Kidney glomerular epithelial cell (primary cell): Measurements from ENCODE around the gene BIRC7.

Experiments
- DNase-seq: peaks from one replicate; lab custom pipeline; 2025; lab: John Stamatoyannopoulos, UW

Gene BIRC7

DNA sequence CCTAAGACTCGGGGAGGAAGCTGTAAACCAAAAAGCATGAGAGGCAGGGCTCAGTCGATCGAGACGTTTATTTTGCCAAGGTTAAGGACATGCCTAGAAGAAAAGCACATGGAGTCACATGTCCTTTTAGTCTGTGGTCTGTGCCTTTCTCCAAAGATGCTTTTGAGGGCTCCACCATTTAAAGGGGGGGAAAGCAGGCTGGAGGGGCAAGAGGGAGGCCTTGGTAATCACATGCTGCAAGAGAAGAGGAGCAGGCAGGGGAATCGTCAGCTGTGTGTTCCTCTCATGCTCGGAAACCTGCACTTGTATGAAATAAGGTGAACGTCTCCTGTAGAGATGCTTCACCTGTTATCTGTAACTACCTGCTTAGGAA is 10.6 kb upstream of the BIRC7 start:
- no peak for DNase-seq

DNA sequence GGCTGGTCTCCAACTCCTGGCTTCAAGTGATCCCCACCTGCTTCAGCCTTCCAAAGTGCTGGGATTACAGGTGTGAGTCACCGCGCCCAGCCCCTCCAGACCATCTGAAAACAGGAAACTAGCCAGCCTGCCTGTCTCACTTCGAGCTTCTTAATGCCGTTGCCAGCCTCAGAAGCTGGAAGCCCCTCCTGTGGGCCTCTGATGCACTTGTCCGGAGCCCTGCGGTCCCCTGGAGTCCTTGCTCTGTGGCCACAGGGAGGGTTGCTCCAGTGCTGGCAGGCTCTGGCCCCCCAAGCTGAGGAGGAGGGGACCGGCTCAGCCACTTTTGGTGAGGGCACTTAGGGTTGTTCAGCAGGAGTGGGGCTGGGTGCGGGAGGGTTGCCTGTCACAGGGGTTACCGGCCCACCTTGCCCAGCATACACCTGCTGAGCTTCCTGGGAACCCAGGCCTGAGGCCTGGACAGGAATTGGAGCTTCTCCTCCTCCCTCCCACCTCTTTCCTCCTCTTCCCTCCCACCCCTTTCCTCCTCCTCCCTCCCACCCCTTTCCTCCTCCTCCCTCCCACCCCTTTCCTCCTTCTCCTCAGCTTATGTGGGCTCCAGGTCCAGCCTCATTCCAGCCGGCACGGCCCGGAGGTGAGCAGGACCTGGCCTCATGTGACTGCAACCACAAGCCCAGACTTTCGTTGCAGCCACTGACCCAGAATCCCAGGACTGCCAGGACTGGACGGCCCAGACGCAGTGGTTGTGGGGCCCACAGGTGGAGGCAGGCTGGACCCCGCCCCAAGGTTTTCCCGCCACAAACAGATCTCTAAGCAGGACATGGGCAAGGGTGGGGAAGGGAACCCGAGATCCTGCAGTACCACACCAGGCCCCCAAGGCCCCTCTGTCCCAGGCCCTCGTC is 9.4 kb upstream of the BIRC7 start:
- DNase-seq: no peak

DNA sequence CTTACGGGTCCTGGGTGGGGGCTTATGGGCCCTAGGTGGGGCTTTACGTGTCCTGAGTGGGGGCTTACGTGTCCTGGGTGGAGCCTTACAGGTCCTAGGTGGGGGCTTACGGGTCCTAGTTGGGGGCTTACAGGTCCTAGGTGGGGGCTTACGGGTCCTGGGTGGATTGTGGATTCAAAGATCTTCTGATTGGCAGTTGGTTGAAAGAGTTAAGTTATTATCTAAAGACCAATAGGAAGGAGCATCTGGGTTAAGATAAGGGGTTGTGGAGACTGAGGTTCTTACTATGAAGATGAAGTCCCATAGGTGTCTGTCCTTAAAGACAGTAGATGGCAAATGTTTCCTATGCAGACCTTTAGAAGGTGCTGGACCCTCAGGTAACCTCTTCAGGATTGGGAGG is 8.4 kb upstream of the BIRC7 start:
- no peak for DNase-seq

DNA sequence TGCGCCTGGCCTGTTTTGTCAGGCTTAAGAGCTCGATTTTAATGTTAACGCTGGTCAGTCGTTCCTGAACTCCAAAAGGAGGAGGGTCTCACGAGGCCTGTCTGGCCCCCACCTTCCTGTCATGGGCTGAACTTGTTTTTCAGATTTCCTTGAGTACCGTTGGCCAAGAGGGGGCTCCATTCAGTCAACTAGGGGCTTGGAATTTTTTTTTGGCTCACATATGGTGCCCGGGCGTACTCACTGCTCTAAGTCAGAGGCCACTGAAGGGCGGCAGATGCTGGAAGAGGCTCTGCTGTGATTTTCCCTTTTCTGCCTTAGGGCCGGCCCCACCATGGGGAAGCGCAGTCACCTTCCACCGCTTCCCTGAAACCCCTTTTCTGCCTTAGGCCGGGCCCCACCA is 6.9 kb upstream of the BIRC7 start:
- DNase-seq: no peak

DNA sequence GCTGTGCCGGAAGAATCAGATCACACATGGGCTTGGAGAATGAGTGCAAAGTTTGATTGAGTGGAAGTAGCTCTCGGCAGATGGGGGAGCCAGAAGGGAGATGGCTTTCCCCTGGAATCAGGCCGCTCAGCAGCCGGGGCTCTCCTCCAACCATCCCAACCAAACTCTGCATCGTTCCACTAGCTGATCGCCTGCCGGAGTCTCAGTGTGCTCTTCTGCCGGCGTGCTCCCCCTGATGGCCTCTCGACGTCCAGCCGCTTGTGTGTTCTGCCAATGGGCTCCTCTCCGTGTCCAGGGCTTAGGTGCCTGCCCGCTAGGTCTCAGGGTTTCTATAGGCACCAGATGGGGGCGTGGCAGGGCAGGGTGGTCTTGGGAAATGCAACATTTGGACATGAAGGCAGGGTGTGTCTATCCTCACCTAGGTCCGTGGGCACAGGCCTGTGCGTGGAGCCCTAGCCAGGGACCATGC is 4.9 kb upstream of the BIRC7 start:
- DNase-seq: peak; percentile 49

DNA sequence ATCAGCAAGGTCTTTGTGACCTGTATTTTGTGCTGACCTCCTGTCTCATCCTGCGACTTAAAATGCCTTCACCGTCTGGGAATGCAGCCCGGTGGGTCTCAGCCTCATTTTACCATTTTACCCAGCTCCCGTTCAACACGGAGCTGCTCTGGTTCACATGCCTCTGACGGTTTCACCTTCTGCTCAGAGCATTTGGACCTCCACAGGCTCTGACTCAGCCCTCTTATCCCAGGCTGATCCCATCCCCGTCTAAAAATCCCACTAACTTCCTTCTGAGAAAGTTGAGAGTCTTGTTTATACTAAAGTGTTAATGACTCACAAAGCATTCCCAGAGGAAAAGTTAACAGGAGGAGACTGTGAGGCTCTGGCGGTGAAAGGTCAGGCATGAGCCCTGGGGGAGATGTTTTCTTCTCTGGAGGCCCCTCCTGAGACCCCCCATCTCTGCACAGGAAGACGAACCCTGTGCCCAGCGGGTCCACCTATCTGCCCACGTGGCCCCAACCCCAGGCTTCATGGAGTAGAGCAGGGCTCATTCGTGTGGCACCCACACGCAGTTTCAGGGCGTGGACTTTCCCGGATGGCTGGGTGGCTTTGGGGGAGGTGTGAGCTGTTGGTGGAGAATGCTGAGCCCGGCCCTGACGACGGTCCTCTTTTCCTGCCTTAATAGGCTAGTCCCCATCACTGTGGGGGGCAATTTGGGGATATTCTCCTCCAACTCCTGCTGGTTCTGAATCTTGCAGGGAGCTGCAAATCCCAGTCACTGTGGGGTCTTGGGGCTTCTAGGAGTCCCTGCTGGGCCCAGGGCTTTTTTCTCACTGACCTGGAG is 3.3 kb upstream of the BIRC7 start:
- DNase-seq: peak; percentile 97

DNA sequence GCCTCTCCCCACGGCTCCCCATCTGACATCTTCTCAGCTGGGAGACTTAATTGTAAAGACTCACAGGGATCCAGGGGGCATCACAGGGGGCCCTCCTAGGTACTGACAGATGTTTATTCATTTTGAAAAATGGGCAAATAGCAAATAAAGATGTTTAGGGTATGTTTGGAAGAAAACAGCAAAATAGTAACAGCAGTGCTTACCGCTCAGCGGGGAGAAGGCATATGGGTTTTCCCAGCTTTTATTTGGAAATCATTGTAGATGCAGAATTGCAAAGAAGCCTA is 2.7 kb upstream of the BIRC7 start:
- no peak for DNase-seq

DNA sequence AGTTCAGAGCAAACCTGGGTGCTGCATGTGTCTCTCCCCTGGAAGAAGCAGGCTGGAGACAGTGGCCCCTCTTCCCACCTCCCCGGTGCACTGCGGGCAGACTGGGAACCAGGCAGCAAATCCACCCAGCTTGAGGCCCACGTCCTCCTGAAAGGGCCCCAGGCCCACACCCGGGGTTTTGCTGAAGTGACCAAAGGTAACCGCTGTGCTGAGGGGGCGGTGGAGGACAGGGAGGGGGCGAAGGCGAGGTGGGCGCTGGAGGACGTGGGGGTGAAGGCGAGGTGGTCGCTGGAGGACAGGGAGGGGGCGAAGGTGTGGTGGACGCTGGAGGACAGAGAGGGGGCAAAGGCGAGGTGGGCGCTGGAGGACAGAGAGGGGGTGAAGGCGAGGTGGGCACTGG is 1.8 kb upstream of the BIRC7 start:
- no peak for DNase-seq

DNA sequence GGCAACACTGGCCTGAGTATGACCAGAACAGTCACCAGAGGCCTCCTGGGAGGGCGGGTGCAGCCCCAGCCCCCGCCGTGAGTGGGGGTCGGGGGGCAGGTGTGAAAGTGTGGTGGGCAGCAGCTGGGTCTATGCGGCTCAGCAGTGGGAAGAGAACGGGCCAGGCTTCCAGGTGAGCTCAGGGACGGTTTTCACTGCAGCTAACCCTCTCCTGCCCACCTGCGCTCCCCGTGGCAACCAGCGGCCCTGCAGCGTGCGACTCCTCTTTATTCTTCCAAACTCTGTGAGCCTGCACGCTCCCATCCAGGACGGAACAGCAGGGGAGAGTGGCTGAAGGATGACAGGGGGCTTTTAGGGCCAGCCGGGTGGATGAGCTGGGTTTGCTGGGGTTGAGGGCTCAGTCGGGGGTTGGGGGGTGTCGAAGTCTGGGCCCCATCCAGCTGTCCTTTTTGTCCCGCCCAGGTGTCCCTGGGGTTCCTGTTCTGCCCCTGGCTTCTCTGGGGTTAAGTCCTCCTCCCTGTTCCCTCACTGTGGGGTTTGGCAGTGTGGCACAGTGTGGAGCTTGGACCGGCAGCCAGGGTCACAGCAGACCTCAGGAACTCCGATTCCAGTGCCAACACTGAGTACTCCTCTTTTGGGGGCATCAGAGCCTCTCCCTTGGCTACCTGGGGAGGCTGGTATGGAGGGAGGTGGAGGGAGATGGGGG is 859 bp upstream of the BIRC7 start:
- no peak for DNase-seq

DNA sequence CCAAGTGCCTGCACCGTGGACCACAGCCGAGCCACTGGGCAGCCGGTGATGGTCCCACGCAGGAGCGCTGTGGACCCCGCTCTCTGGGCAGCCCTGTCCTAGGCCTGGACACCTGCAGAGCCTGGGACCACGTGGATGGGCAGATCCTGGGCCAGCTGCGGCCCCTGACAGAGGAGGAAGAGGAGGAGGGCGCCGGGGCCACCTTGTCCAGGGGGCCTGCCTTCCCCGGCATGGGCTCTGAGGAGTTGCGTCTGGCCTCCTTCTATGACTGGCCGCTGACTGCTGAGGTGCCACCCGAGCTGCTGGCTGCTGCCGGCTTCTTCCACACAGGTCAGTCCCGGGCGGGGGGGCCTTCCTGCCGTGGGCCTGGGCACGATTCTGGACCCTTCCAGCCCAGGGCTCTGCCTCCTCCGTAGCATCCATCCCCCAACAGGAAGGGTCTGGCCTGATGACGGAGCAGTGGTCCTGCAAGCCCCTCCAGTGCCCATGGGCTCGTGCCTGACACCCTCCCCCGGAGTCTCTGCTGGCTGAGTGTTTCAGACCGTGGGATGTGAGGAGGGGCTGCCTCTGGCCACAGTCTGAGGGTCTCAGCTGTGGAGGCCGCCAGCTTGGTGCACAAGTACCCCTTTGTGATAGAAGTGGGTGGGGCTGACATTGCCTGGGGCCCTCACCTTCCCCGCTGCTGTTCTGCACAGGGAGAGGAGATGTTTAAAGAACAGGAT is 572 bp downstream of the BIRC7 start:
- DNase-seq: no peak

DNA sequence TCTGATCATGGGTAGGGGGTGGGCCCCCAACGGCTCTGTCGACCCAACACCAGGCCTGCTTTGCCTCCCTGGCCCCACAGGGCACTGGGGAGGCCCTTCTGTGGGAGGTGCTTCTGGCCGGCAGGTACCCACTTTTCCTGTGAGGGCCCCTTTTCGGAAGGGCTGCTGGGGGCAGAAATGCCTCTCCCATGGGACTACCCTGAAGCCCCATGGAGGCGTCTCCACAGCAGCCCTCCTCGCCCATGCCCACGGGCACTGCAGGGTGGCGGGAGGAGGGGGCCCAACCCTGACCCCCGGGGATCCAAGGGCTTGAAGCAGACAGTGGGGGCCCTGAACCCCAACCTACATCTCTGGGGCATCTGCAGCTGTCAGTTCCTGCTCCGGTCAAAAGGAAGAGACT is 2.3 kb downstream of the BIRC7 start:
- DNase-seq: no peak

DNA sequence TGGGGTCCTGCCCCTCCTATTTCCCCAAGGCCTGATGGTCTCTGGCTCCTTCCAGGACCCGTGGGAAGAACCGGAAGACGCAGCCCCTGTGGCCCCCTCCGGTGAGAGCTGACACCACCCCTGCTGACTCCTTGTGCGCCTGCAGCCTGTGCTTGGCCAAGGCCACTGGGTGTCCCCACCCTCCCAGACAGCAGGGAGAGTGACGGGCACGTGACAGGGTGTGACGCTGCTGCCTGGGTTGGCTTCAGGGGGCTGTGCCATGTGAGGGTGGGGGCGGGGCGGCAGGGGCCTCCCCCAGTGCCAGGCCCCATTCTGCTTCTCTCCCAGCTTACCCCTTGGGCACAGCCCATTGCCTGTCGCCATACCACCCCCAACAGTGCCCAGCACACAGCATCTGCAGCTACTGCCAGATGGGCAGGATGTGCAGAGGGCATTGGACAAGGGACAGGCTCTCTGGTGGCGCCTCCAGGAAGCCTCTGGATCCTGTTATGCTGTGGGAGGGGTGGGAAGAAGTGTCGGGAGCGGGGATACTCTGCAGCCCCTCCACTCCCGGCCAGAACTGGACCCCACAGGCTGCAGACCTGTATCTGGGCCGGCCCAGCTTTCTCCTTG is 2.9 kb downstream of the BIRC7 start:
- no peak for DNase-seq

DNA sequence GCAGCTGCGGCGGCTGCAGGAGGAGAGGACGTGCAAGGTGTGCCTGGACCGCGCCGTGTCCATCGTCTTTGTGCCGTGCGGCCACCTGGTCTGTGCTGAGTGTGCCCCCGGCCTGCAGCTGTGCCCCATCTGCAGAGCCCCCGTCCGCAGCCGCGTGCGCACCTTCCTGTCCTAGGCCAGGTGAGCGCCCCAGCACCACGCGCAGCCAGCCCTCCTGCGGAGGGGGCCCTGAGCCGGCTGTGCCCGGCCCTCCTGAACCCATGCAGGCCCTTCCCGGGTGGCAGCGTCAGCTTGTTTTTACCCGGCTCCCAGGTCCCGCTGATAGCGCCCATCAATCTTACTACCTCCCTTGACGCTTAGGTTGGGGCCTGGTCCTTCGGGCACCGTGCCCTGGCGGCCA is 3.7 kb downstream of the BIRC7 start:
- DNase-seq: no peak

DNA sequence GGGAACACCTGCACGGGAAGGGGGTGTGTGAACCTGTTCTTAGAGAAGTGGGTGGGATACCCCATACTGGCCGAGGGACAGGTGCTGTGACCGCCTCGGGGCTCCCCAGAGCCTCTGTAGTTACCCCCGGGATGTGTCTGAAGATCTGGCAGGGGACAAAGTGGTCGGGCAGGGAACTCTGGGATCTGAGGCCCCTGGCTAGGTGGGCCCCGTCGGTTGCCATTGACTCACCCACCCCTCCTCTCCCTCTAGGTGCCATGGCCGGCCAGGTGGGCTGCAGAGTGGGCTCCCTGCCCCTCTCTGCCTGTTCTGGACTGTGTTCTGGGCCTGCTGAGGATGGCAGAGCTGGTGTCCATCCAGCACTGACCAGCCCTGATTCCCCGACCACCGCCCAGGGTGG is 4.3 kb downstream of the BIRC7 start:
- no peak for DNase-seq

DNA sequence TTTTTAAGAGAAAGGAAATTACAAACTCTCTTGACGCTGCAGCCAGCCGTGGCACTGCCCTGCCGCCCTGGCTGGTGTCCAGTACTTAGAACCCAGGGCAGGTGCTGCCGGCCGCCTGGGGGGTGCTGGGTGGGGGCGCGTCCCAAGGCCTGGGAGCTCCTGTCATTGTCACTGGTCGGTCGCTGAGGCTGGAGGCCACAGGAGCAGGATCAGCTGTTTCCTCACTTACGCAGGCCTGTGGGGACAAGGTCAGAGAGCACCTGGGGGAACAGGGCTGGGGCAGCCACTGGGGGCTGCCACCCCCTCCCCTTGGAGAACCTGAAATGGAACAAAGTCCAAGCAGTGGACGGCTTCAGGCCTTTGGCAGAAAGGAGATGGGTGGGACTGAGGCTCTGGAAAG is 5.6 kb downstream of the BIRC7 start:
- no peak for DNase-seq

DNA sequence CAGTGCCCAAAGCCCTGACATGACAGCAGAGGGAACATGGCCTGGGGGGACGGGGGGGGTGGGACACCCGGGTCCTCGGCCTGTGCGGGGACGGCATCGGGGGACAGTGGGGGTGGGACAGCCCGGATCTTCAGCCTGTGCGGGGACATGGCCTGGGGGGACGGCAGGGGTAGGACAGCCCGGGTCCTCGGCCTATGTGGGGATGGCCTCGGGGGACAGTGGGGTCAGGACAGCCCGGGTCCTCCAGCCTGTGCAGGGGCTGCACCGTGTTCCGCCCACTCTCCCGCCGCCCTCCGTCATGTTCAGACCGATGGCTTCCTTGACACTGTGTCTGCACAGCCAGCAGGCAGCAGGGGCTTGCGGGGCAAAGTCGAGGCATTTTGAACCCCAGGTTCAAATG is 7.0 kb downstream of the BIRC7 start:
- no peak for DNase-seq

DNA sequence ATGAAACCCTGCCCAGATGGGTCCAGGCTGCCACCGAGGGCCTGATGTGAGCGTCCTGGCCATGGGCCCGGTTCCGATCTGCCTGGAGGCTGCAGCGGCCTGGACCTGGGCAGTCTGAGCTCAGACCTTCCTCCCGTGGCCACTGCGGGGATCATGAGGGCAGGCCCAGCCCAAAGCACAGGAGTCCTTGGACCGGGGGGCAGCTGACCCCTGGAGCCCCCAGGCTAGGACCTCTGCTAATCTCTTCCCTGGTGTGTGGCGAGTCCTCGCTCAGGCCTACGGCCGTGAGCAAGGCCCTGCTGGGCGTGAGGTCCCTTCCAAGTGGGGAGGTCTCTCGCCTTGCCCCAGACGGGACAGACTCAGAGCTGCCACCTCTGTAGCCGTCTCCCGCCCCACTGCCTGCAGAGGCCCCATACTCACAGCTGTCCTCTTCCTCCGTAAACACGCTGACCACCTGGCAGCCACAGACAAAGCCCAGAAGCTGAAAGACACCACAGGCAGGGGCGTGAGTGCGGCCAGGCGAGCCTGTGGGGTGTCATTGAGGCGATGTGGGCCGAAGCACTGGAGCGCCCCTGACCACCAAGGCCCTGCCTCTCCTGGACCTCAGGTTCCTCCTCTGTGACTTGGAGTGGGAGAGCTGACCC is 8.0 kb downstream of the BIRC7 start:
- DNase-seq: no peak

DNA sequence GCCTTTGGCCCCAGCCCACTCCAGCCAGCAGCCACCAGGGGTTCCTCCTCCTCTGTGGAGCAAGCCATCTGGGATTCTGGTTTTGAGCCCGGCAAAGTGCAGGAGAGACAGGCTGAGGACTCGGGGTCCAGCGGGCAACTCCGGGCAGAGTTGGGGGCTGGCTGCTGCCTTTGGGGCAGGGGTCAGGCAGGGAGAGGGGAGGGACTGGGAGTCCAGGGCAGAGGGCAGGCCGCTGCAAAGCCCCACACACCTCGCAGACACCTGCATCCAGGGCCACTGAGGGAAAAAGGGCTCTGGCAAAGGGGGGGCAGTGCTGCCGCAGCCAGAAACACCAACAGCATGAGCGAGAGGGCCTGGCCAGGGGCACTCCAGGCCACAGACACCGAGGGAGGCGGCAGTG is 8.8 kb downstream of the BIRC7 start:
- DNase-seq: no peak

DNA sequence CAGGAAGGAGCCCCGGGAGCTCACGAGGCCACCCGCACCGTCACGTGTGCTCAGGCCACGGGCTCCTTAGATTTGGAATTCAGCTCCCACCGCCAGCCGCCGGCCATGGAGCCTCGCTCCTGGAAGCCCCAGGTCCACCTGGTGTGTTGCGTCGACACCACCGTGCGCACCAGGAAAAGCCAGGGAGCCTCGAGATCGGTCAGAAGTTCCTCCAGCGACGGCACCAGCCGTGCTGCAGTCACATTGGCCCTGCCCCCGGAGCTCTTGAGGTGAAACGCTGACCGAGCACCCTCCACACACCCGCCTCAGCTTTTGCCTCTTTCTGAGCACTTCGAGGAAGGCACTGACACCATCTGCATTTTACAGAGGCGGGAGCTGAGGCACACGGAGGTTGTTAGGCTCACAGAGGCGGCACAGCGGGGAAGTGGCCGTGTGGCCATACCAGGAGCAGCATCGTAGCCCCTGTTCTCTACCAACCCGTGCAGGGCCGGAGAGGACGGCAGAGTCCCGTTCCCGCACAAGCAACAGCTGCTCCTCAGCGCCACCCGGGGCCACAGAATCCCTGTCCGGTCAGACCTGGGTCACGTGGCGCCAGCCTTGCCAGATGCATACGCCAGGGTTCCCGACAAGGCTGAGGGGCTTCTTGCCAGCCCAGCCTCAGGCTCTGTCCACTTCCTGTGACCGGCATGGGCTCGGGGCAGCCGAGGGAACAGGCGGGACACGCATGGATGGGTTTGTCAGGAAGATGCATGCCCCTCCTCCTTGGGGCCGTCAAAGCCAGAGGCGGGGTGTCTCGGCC is 11.0 kb downstream of the BIRC7 start:
- no peak for DNase-seq

DNA sequence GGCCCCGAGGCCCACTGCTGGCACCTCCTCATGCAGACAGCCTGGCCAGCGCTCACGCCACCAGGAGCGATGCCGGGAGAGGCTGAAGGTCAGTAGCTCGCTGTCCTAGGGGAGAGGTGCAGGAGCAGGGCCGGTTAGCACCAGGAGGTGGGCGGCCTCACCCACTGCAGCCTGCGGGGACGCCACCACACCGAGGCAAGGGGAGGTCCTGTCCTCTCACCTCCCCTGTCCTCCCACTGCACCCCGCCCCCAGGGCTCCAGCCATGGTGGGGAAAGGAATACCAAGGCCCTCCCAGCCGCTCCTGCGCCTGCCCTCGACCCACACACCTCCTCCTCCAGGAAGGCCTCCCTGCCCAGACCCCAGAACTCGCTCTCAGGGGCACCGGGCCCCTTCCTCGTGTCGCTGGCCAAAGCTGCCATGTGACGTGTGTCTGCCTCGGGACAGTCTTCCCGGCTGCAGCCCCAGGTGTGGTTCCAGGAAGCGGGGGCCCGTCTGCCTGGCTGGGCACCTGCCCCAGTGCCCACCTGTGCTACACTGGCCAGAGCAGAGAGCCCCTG is 12.0 kb downstream of the BIRC7 start:
- no peak for DNase-seq
